GM21723 (cell line): ENCODE measurements around the gene MBD5.
"Not testable (repeated sequence)": the region's sequence is repeated elsewhere in the genome, so short reads cannot be mapped to it uniquely, and the experiment has no call there.

ENCODE experiments used
- ATAC-seq: cut with Tn5 transposase; IDR thresholded peaks from one replicate; pipeline ENCODE4 v1.9.1; 2021; ENCODE audit warnings: mild to moderate bottlenecking, moderate library complexity; ENCODE audit not compliant: unreplicated experiment

Gene MBD5

DNA sequence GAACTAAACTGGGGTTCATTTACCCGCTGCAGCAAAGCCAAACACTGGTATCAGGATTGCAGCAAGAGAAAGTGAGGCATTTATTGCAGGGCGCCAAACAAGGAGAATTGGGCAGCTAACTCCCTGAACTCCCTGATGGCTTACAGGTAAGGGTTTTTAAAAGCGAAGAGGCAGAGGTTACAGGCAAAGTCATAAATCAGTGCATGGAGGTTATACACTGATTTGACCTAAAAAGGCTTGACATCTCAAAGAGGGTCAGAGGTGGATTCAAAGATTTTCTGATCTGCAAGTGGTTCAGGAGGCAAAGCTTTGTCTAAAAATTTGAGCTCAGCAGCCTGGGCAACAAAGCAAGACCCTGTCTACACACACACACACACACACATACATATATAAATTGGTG, 520.9 kb downstream of the MBD5 start:
- ATAC-seq, result no peak

DNA sequence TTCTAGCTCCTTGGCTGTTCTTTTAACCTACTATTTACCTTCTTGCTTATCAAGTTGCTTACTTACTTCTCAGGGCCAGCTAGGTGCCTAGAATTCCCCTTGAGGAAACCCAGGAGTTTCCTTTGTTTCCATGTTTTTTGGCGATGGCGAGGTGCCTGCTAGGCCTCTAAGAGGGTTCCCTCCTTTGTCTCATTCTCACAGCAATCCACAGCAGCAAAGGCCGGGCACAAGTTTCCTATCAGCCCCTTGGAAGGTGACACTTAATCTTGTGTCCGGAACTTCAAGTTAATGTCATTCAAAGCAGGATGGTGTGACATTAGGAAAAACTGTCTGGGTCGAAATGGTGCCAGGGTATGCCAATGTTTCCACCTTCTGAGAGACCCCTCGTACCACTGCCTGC, 521.7 kb downstream of the MBD5 start:
- ATAC-seq, result no peak

DNA sequence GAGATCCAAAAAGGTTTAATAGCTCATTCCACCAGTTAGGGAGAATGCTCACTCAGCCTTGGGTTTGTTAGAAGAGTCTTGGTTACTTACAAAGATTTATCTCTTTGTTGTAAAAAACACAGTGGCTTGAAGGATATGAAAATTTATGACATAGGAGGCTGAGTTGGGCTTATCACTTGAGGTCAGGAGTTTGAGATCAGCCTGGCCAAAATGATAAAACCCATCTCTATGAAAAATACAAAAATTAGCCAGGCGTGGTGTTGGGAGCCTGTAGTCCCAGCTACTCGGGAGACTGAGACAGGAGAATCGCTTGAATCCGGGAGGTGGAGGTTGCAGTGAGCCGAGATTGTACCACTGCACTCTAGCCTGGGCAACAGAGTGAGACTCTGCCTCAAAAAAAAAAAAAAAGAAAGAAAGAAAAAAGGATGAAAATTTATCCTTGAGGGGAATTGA, 522.2 kb downstream of the MBD5 start:
- not testable (repeated sequence) for ATAC-seq

DNA sequence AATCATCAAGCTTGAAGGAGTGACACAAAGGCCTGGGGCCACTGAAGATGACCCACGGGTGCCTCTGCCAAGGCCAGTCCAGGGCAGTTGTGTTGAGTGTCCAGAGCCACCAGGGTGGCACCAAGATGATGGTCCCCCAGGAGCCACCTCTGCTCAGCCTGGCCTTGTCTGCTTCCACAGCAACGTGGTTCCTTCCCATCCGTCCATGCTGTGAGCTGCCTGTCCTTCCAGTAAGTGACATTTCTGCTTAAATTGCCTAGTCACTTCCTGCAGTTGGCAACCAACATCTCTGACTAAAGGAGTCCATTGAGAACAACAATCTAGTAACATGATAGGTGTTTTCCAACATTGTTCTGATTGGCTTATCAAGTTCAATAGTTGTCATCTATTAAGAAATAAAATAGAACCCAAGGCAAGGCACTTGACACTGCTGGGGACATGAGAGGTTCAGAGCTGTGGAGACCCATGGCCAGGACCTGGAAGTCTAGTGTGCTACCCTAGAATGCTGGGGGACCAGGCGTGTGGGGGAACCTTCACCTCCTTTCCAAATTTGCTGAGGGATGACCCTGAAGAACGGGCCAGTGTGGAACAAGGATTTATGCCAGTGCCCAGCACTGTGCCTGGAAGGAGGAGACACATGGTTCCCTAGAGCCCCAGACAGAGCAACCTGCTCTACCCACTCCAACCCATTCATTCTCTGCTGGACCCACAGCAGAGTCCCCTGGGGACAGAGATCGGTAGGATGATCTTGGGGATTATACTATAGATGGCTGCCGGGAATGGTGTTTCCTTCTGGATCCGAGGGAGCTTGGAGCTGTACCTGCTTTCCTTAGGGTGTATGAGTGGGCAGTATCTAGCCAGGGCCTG, 524.7 kb downstream of the MBD5 start:
- ATAC-seq, result no peak

DNA sequence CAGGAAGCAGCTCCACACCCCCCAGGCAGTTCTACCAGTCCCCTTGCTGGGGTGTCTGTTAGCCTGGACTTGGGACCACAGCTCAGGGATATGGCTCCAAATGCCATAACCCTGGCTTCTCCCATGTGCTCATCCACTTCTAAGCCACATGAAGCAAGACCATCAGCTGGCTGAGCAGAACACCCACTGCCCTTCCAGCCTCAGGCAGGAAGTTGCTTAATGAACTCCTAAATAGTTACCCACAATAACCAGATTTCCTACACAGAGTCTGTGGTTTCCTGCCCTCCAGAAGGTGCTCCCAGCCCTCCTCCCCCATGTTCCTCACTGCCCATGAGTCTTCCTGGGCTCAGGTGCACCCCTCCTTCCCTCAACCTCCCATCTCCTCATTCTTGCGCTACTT, 525.4 kb downstream of the MBD5 start:
- ATAC-seq, result no peak

DNA sequence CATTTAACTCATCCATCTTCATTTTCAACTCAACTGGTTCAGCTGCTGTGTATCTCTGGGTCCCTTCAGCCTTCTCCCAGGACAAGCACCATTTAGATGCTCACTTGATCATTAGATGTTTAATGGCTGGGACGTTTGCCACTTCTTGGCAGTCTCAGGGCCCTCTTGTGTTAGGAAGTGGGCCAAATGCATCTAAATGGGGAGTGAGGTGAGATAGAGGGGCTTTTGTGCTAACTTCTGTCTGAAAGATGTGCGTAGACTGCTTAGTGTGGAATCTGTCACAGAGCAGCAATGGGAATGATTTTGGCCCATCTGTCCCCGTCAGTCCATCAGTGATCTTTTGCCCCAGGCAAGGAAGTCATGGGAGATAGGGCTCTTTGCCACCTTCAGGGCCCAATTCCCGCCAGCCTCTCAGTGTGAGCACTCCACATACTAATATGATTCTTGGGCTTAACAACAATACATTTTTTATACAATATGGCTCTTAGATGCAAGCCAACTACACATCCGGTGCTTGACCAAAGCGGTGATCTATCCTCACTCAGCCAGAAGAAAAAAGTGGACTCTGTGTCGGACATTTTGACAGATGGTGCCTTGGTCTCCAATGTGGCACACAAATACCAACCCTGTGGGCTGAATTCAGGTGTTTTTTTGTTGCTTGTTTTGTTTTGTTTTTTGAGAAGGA, 528.0 kb downstream of the MBD5 start:
- no peak for ATAC-seq

DNA sequence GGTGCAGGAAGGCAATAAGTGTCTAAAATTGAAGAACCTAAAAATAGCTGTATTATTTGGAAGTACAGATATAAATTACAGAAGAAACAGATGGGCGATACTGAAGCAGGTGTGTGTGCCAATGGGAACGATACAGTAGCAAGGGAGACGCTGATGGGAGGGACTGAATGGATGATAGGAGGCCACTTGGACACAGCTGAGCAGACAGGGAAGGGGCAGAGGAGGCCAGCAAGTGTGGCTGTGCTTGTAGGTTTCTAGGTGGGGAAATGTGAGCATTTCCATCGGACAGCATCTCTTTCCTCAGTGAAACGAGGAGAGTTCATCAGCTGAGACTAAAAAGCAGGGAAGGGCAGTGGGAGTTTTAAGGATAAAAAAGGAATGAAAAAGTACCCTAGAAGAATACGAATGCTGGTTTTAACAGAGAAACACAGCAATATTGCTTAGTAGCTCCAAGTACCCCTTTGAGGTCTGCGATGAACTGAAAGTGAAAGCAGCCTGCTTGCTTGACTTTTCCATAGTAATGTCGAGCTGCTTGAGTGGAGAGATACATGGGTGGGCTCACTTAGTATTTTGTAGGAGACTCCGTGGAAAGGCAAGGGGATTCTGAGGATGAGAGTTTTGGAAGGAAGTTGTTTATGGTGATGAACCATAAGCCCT, 531.9 kb downstream of the MBD5 start:
- ATAC-seq, result no peak

DNA sequence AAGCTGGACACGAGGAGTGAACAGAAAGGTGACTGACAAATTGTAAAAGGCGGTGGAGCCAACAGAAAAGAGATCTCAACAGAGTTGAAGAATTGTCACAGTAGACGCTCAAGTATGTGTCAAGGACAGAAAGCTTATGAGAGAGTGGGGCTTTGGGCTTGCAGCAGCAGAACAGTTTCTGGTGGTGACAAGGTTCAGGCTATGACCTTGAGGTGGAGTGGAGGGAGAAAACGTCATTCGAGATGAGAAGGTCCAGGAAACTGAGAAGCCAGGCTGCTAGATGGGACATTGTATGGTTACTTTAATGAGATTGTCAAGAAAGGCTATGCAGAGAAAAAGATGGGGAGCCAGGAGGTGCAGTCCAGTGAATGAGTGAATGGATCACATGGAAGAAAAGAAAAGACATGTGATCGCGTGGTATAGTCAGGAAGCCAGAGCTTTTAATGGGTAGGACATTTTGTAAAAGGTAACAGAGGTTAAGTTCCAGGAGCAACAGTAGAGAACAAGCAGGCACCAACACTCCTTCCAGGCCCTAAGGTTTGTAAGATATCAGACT, 532.5 kb downstream of the MBD5 start:
- ATAC-seq, result no peak

DNA sequence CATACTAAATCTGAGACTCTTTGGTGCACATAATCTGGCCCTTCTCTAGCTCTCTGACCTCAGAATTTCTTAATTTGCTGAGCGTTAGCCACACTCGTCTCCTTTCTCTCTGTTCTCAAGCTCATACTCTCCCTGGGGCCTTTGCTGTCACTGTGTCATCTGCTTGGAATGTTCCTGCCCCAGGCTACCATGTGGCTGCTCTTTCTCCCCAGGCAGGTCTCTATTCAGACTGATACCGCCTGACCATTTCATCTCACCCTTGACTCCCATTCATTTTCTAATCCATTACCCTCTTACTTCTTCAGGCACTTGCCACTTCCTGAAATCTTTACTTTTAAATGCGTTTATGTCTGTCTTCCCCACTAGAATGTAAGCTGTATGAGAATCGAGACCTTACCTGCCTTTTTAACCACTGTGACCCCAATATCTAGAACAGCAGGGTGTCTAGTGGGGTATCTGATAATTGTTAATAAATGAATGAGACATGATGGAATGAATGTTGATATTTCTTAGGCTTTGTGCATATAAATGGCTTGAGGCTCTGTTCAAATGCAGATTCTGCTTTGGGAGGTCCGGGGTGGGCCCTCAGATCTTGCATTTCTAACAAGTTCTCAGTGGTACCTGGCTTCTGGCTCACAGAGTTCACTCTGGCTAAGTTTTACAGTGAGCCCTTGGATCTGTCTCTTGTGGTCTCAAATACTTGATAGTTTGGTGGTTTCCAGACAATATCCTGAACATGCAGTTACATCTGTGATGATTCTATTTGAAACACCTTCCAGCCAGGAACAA, 533.8 kb downstream of the MBD5 start:
- ATAC-seq, result no peak

DNA sequence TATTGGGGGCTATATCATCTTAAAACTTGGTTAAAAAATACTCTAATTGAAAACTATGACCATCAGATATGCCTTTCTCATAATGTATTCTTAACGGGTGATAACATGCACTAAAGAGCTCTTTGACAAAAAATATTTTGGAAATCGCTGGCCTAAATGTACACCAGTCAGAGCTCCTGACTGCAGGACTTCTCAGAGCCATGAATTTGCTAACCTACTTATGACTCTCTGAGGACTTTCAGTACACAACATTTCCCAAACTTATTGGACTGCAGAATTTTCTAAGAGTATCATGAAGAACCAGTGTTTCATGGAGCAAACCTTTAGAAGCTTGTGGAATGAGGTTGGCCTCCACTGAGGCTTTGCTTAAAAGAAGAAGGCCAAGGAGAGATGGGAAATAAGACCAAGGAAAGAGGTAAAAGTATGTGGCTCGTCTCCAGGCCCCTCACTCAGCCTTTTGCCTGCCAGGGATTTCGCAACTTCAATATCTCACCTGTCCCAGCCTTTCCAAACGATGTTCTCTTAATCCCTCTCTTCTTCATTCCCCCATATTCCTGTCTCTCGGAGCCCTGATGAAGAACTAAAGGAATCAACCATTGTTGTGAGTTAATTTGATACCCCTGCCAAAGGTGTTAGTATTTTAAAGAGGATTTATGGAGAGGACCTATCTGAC, 534.9 kb downstream of the MBD5 start:
- ATAC-seq, result no peak

DNA sequence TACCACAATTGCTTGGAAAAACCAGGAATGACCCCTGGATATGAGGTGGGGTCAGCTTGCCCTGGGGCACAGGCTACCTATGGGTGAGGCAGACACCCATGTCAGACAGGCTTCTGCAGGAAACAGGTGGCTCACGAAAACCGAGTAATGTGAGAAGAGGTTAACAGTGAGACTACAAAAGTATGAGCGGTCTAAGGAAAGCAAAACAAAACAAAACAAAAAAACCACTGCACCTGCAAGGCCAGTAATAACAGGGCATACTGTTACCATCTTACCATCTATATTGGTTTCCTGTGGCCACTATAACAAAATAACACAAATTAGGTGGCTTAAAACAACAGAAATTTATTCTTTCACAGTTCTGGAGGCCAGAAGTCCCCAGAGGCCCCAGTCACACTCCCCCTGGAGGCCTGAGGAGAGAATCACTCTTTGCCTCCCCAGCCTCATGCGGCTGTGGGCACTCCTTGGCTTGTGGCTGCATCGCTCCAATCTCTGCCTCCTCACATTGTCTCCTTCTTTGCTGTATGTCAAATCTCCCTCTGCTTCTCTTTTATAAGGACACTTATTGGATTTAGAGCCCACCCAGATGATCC, 537.0 kb downstream of the MBD5 start:
- peak; percentile 87 for ATAC-seq

DNA sequence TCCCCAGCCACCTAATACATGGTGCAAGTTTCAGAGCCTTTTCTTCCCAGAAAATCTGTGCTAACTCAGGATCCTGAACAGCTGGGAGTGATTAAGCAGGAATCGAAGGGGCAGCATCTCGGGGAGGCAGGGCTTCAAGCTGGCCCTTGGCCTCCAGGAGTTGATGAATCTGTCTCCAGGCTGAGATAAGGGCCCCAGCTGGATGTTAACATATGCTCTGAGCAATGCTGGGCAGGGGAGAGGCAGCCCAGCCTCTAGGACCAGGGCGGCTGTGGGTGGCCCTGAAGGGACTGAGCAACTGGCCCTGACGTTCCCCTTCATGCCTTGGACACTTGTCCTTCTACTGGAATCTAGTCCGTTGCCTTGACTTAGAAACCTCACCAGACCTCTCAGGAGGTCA, 539.6 kb downstream of the MBD5 start:
- no peak for ATAC-seq

DNA sequence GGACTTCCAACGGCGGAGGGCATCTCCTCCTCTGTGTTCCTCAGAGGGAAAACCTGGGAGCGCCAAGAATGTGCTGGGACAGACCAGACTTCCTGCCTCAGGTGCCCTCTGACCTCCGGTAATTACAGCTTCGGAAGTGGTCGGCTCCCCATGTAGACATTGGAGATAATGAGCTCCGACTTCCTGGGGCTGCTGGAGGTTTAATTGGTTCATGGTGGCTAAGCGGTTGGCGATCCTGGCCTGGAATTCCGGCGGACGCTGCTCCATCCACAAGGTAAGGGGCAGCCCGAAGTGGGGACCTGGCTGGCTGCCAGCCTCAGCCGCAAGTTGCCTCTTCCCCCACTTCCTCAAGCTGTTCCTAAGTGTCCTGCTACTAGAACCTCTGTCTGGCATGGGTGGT, 540.5 kb downstream of the MBD5 start:
- ATAC-seq, result no peak

DNA sequence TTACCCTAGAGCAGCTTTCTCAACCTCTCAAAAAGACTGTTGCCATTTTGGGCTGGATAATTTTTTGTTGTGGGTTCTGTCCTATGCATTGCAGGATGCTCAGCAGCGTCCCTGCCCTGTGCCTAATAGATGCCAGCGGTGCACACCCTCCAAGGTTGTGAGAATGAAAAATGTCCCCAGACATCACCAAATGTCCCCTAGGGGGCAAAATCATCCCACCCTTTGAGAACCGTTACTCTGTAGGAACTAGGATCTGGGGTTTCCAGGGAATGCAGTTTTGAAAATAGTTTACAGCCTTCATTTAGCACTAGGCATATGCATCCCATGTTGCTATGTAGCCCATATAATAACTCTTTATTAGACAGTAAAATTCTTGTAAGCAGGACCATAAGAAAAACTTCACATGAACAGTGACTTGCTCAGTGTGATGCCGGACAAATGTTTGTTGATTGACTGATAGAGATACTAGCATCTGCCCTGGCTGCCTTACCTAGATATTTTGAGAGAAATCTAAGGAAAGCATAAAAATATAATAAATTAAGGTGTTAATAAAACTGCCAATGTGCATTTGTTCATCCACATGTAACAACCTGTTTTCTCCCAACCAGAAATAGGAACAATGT, 544.5 kb downstream of the MBD5 start:
- no peak for ATAC-seq
